T-helper 17 cell (primary cell): Measurements from ENCODE around the gene ITPKB. TPM values are rescaled to one million over a fixed set of nuclear protein-coding genes. Genes with fewer than 3 reads are reported as not detected.
A peak's percentile ranks its signal among the peaks of the same experiment; 100 is the strongest.
"Not testable (repeated sequence)": the region's sequence is repeated elsewhere in the genome, so short reads cannot be mapped to it uniquely, and the experiment has no call there.

Experiments used
- ATAC-seq: fragments of 150-1000 bp; cut with Tn5 transposase; 2 replicates; pipeline ENCODE4 v1.10.0; 2021; ENCODE audit warnings: mild to moderate bottlenecking, moderate library complexity
- DNase-seq, 3 donors: peaks; one replicate each; pipeline versions ENCODE4 v3.0.0 to v3.0.0-alpha.2; 2020 to 2021
- H3K9me3 ChIP-seq: one replicate; pipeline ENCODE4 v1.7.0; 2013; ENCODE audit warnings: low read length, mild to moderate bottlenecking; ENCODE audit not compliant: control insufficient read depth, poor library complexity, severe bottlenecking
- H3K27ac Mint-ChIP-seq: one replicate; pipeline ENCODE4 v1.8.0; 2022; ENCODE audit warnings: mild to moderate bottlenecking, moderate library complexity, mixed read lengths
- H3K27me3 Mint-ChIP-seq: one replicate; pipeline ENCODE4 v1.8.0; 2022; ENCODE audit warnings: mixed read lengths
- H3K36me3 Mint-ChIP-seq: one replicate; pipeline ENCODE4 v1.8.0; 2022; ENCODE audit warnings: low read depth, mixed read lengths
- H3K4me1 Mint-ChIP-seq: one replicate; pipeline ENCODE4 v1.8.0; 2022; ENCODE audit warnings: mild to moderate bottlenecking, mixed read lengths
- H3K4me3 Mint-ChIP-seq: one replicate; pipeline ENCODE4 v1.8.0; 2022; ENCODE audit warnings: mild to moderate bottlenecking, moderate library complexity, mixed read lengths
- total RNA-seq, 4 donors: library from RNA in 2 of 4; stranded (reverse) in 2 of 4; gene quantifications; one replicate each; pipeline ENCODE4 v1.2.3 and lab custom pipeline; 2022 to 2026

The ITPKB gene
- total RNA-seq, 2 donors from 2014 or later: 128 to 166 TPM

GRCh38 chr1:226733304-226733703, 5.8 kb downstream of the ITPKB start:
- peak overlapping the region; percentile 97 for H3K27ac Mint-ChIP-seq
- ATAC-seq: peak; percentile 11
- H3K27me3 Mint-ChIP-seq: no peaks in the 10 kb centered on the region
- peak overlapping the region; percentile 96 for H3K4me3 Mint-ChIP-seq
- H3K36me3 Mint-ChIP-seq: peaks cover 22% of the 10 kb centered on the region
- H3K4me1 Mint-ChIP-seq: peaks cover 59% of the 10 kb centered on the region
- no peaks in the 10 kb centered on the region for H3K9me3 ChIP-seq
- DNase-seq: peak in 1 of 3 donors; percentile 42

GRCh38 chr1:226732856-226733291, 6.2 kb downstream of the ITPKB start:
- ATAC-seq (peak; percentile 14), DNase-seq (no peak)
- Mint-ChIP-seq H3K4me3 (peak overlapping the region; percentile 96), H3K4me1 (peaks cover 64% of the 10 kb centered on the region), H3K27ac (peak overlapping the region; percentile 97), H3K27me3 (no peaks in the 10 kb centered on the region), H3K36me3 (peaks cover 22% of the 10 kb centered on the region)
- no peaks in the 10 kb centered on the region for H3K9me3 ChIP-seq

GRCh38 chr1:226731257-226731893, 7.7 kb downstream of the ITPKB start:
- H3K9me3 ChIP-seq: no peaks in the 10 kb centered on the region
- Mint-ChIP-seq H3K4me1 (peaks cover 74% of the 10 kb centered on the region), H3K4me3 (peak overlapping the region; percentile 93), H3K27me3 (no peaks in the 10 kb centered on the region), H3K27ac (peak overlapping the region; percentile 97), H3K36me3 (peaks cover 22% of the 10 kb centered on the region)
- DNase-seq (no peak), ATAC-seq (no peak)

- ATAC-seq: peak; percentile 5
- no peaks in the 10 kb centered on the region for H3K9me3 ChIP-seq
- H3K4me1 Mint-ChIP-seq: peaks cover 79% of the 10 kb centered on the region
- peak overlapping the region; percentile 97 for H3K27ac Mint-ChIP-seq
- peaks cover 25% of the 10 kb centered on the region for H3K36me3 Mint-ChIP-seq
- no peak for DNase-seq
- peak overlapping the region; percentile 93 for H3K4me3 Mint-ChIP-seq
- H3K27me3 Mint-ChIP-seq: no peaks in the 10 kb centered on the region
Measured at GRCh38 chr1:226730836-226731235, 8.2 kb downstream of the ITPKB start.

- Mint-ChIP-seq H3K27me3 (no peaks in the 10 kb centered on the region), H3K4me3 (peak overlapping the region; percentile 93), H3K4me1 (peaks cover 79% of the 10 kb centered on the region), H3K36me3 (peaks cover 25% of the 10 kb centered on the region), H3K27ac (peak overlapping the region; percentile 97)
- ATAC-seq: no peak
- no peaks in the 10 kb centered on the region for H3K9me3 ChIP-seq
- DNase-seq: no peak
Measured at GRCh38 chr1:226730071-226730470, 9.0 kb downstream of the ITPKB start.

- ATAC-seq (peak; percentile 19), DNase-seq (no peak)
- peak overlapping the region; percentile 93 for H3K4me3 Mint-ChIP-seq
- peak overlapping the region; percentile 97 for H3K27ac Mint-ChIP-seq
- peaks cover 77% of the 10 kb centered on the region for H3K4me1 Mint-ChIP-seq
- no peaks in the 10 kb centered on the region for H3K27me3 Mint-ChIP-seq
- H3K9me3 ChIP-seq: no peaks in the 10 kb centered on the region
- peaks cover 19% of the 10 kb centered on the region for H3K36me3 Mint-ChIP-seq
Measured at GRCh38 chr1:226728448-226728847, 10.6 kb downstream of the ITPKB start.

- peaks cover 7% of the 10 kb centered on the region for H3K36me3 Mint-ChIP-seq
- H3K4me3 Mint-ChIP-seq: peak overlapping the region; percentile 85
- ATAC-seq (no peak), DNase-seq (no peak)
- no peaks in the 10 kb centered on the region for H3K9me3 ChIP-seq
- peak overlapping the region; percentile 97 for H3K27ac Mint-ChIP-seq
- H3K4me1 Mint-ChIP-seq: peaks cover 72% of the 10 kb centered on the region
- H3K27me3 Mint-ChIP-seq: no peaks in the 10 kb centered on the region
Measured at GRCh38 chr1:226725897-226726267, 13.2 kb downstream of the ITPKB start.

GRCh38 chr1:226723657-226724532, 15.2 kb downstream of the ITPKB start:
- Mint-ChIP-seq H3K27me3 (no peaks in the 10 kb centered on the region), H3K4me1 (peaks cover 73% of the 10 kb centered on the region), H3K27ac (peak overlapping the region; percentile 97), H3K4me3 (peak overlapping the region; percentile 85), H3K36me3 (peaks cover 7% of the 10 kb centered on the region)
- peak; percentile 9 for ATAC-seq
- DNase-seq: no peak
- H3K9me3 ChIP-seq: no peaks in the 10 kb centered on the region

- no peaks in the 10 kb centered on the region for H3K9me3 ChIP-seq
- H3K27me3 Mint-ChIP-seq: no peaks in the 10 kb centered on the region
- H3K27ac Mint-ChIP-seq: peak overlapping the region; percentile 97
- peaks cover 3% of the 10 kb centered on the region for H3K36me3 Mint-ChIP-seq
- ATAC-seq: peak; percentile 45
- no peak for DNase-seq
- H3K4me1 Mint-ChIP-seq: peaks cover 72% of the 10 kb centered on the region
- H3K4me3 Mint-ChIP-seq: peak overlapping the region; percentile 85
Measured at GRCh38 chr1:226722901-226723656, 16.0 kb downstream of the ITPKB start.

GRCh38 chr1:226722240-226722900, 16.7 kb downstream of the ITPKB start:
- no peaks in the 10 kb centered on the region for H3K27me3 Mint-ChIP-seq
- ATAC-seq (peak; percentile 13), DNase-seq (no peak)
- H3K27ac Mint-ChIP-seq: peak overlapping the region; percentile 97
- peaks cover 3% of the 10 kb centered on the region for H3K36me3 Mint-ChIP-seq
- no peaks in the 10 kb centered on the region for H3K9me3 ChIP-seq
- H3K4me3 Mint-ChIP-seq: peak overlapping the region; percentile 85
- H3K4me1 Mint-ChIP-seq: peaks cover 74% of the 10 kb centered on the region

- H3K27me3 Mint-ChIP-seq, H3K9me3 ChIP-seq, DNase-seq, ATAC-seq, H3K36me3 Mint-ChIP-seq, H3K4me3 Mint-ChIP-seq: not testable (repeated sequence)
- H3K27ac Mint-ChIP-seq: peak overlapping the region; percentile 97
- peaks cover 66% of the 10 kb centered on the region for H3K4me1 Mint-ChIP-seq
Measured at GRCh38 chr1:226720574-226720973, 18.5 kb downstream of the ITPKB start.

- peak overlapping the region; percentile 60 for H3K4me3 Mint-ChIP-seq
- no peak for ATAC-seq
- H3K27me3 Mint-ChIP-seq: no peaks in the 10 kb centered on the region
- peak overlapping the region; percentile 97 for H3K27ac Mint-ChIP-seq
- H3K4me1 Mint-ChIP-seq: peaks cover 62% of the 10 kb centered on the region
- no peak for DNase-seq
- H3K9me3 ChIP-seq: no peaks in the 10 kb centered on the region
- no peaks in the 10 kb centered on the region for H3K36me3 Mint-ChIP-seq
Measured at GRCh38 chr1:226719596-226720387, 19.3 kb downstream of the ITPKB start.
